ENCODE measurements around the gene ZNF74. TPM values are rescaled to one million over a fixed set of nuclear protein-coding genes. Genes with fewer than 3 reads are reported as not detected.

The ZNF74 gene
- total and polyA plus RNA-seq, 10 of the 15 experiments (the other 5 are each of a cell fraction or from before 2014, with no cell fraction given), result 0.37 to 9.3 (median 5.1) TPM

GRCh38 chr22:20427945-20428417, 34.0 kb downstream of the ZNF74 start (continued):
- no peak for TF ChIP-seq ZBTB11 (CRISPR knock-in tag; IDR thresholded peaks at IDR 0.05)
- TF ChIP-seq YBX1 (IDR thresholded peaks at IDR 0.05), result no peak
- no peak for TF ChIP-seq CBX5 (IDR thresholded peaks at IDR 0.05; ENCODE audit: low read depth)
- no peak for TF ChIP-seq PRDM15 (CRISPR knock-in tag; IDR thresholded peaks at IDR 0.05)
